BLaER1 (cell line): ENCODE data around the gene CLIP1.
"Not testable (repeated sequence)": the region's sequence is repeated elsewhere in the genome, so short reads cannot be mapped to it uniquely, and the experiment has no call there.

Experiments used
- H3K27ac ChIP-seq: shearing (Covaris generic); formaldehyde crosslinking; 2 replicates; pipeline ENCODE4 v1.8.1; 2022
- H3K27me3 ChIP-seq: shearing (Covaris generic); formaldehyde crosslinking; 2 replicates; pipeline ENCODE4 v1.8.1; 2022
- H3K36me3 ChIP-seq: shearing (Covaris generic); formaldehyde crosslinking; 2 replicates; pipeline ENCODE4 v1.8.1; 2022
- H3K4me1 ChIP-seq: shearing (Covaris generic); formaldehyde crosslinking; 2 replicates; pipeline ENCODE4 v1.8.1; 2022
- H3K4me2 ChIP-seq: shearing (Covaris generic); formaldehyde crosslinking; 2 replicates; pipeline ENCODE4 v1.8.1; 2022
- H3K4me3 ChIP-seq: shearing (Covaris generic); formaldehyde crosslinking; 2 replicates; pipeline ENCODE4 v1.8.1; 2022
- H3K9ac ChIP-seq: shearing (Covaris generic); formaldehyde crosslinking; 2 replicates; pipeline ENCODE4 v1.8.1; 2022
- H3K9me3 ChIP-seq: shearing (Covaris generic); formaldehyde crosslinking; 2 replicates; pipeline ENCODE4 v1.8.1; 2022
- H4K20me1 ChIP-seq: shearing (Covaris generic); formaldehyde crosslinking; 2 replicates; pipeline ENCODE4 v1.8.1; 2022
- Cebpa-rat ChIP-seq: shearing (Covaris generic); IDR thresholded peaks from 2 replicates; pipeline ENCODE4 v1.8.1; 2022

Gene CLIP1

GRCh38 chr12:122458105-122459035, 35.9 kb upstream of the CLIP1 start:
- no peaks in the 10 kb centered on the region for H3K36me3 ChIP-seq
- H3K4me1 ChIP-seq, result peaks cover 19% of the 10 kb centered on the region
- no peaks in the 10 kb centered on the region for H4K20me1 ChIP-seq
- H3K4me3 ChIP-seq, result no peak overlapping the region
- H3K9ac ChIP-seq, result no peak overlapping the region
- H3K9me3 ChIP-seq, result no peaks in the 10 kb centered on the region
- no peak overlapping the region; the same call in 1 of the 2 replicates for H3K27ac ChIP-seq
- H3K27me3 ChIP-seq, result no peaks in the 10 kb centered on the region
- H3K4me2 ChIP-seq, result no peak overlapping the region
- no peak for TF ChIP-seq Cebpa-rat

- Histone ChIP-seq H3K9ac (no peak overlapping the region), H3K9me3 (no peaks in the 10 kb centered on the region), H3K4me1 (peaks cover 23% of the 10 kb centered on the region), H3K4me2 (no peak overlapping the region), H3K4me3 (no peak overlapping the region), H3K36me3 (no peaks in the 10 kb centered on the region), H3K27me3 (no peaks in the 10 kb centered on the region), H3K27ac (no peak overlapping the region; the same call in 1 of the 2 replicates), H4K20me1 (no peaks in the 10 kb centered on the region)
- TF ChIP-seq Cebpa-rat, result no peak
Measured at GRCh38 chr12:122457627-122458026, 35.2 kb upstream of the CLIP1 start.

DNA sequence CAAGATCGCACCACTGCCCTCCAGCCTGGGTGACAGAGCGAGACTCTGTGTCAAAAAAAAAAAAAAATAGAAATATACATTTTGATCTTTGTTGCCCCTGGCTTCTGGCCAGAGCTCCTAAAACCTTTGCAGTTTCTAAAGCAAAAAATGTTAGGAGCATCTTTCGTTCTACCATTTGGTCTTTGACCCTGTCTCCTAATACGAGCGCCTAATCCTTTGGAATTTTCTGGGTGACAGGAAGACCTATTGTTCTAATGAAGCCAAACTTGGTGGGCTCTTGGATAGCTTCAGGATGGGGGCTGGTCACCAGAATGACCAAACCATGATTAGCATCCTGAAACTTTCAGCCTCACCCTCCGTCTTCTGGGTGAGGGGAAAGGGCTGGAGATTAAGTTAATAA, 32.3 kb upstream of the CLIP1 start:
- TF ChIP-seq Cebpa-rat, result no peak
- no peaks in the 10 kb centered on the region for H3K36me3 ChIP-seq
- peaks cover 34% of the 10 kb centered on the region for H3K4me1 ChIP-seq
- H3K4me2 ChIP-seq, result peak overlapping the region; percentile 74
- H3K9me3 ChIP-seq, result no peaks in the 10 kb centered on the region
- H3K27ac ChIP-seq, result peak overlapping the region; percentile 82; the same call in 1 of the 2 replicates
- H3K27me3 ChIP-seq, result no peaks in the 10 kb centered on the region
- no peaks in the 10 kb centered on the region for H4K20me1 ChIP-seq
- H3K4me3 ChIP-seq, result no peak overlapping the region
- H3K9ac ChIP-seq, result no peak overlapping the region

DNA sequence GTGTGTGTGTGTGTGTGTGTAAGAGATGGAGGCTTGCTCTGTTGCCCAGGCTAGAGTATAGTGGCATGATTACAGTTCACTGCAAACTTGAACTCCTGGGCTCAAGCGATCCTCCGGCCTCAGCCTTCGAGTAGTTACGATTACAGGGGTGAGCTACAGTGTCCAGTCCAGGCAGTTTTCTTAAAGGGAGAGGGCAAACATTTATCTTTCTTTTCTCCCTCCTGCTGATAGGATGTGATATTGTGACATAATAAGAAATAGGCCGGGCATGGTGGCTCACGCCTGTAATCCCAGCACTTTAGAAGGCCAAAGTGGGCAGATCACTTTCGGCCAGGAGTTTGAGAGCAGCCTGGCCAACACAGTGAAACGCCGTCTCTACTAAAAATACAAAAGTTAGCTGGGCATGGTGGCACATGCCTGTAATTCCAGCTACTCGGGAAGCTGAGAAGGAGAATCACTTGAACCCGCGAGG, 31.8 kb upstream of the CLIP1 start:
- TF ChIP-seq Cebpa-rat, result no peak
- Histone ChIP-seq H3K36me3 (no peaks in the 10 kb centered on the region), H4K20me1 (no peaks in the 10 kb centered on the region), H3K9ac (no peak overlapping the region), H3K9me3 (no peaks in the 10 kb centered on the region), H3K27me3 (no peaks in the 10 kb centered on the region), H3K4me3 (no peak overlapping the region), H3K27ac (peak overlapping the region; percentile 82; the same call in 1 of the 2 replicates), H3K4me2 (peak overlapping the region; percentile 74), H3K4me1 (peaks cover 34% of the 10 kb centered on the region)

DNA sequence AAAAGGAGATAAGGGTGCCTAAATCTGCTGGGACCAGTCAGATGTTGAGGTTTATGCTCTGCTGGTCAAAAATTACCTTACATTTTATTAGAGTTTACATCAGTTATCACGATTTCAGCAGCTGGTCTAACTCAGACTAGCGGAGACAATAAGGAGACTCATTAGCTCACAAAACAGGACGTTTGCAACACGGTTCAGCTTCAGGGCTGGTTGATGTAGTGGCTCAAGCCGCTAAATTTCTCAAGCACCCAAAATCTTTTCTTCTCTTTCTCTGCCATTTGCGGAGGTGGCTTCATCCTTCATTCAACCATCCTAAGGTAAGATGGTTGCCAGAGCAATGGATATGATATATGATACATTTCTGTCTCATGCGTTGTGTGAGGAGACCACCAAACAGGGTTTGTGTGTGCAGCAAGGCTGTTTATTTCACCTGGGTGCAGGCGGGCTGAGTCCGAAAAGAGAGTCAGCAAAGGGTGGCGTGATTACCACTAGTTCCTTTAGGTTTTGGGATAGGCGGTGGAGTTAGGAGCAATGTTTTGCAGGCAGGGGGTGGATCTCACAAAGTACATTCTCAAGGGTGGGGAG, 30.3 kb upstream of the CLIP1 start:
- TF ChIP-seq Cebpa-rat, result no peak
- no peak overlapping the region for H3K4me3 ChIP-seq
- H3K9ac ChIP-seq, result peak overlapping the region; percentile 63

DNA sequence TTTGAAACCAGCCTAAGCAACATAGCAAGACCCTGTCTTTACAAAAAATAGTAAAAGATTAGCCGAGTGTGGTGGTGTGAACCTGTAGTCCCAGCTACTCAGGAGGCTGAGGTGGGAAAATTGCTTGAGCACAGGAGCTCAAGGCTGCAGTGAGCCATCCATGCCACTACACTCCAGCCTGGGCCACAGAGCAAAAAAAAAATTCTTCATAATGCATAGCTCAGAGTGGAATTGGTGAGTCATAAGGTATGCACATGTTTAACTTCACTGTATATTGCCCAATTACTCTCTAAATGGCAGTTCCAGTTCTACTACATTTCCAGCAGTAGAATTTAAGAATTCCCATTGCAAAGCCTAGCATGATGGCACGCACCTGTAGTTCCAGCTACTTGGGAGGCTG, 26.8 kb upstream of the CLIP1 start:
- no peaks in the 10 kb centered on the region for H3K27me3 ChIP-seq
- no peaks in the 10 kb centered on the region for H3K36me3 ChIP-seq
- H3K27ac ChIP-seq, result no peak overlapping the region
- H3K4me2 ChIP-seq, result no peak overlapping the region
- H4K20me1 ChIP-seq, result no peaks in the 10 kb centered on the region
- H3K4me3 ChIP-seq, result no peak overlapping the region
- H3K9me3 ChIP-seq, result no peaks in the 10 kb centered on the region
- no peak overlapping the region for H3K9ac ChIP-seq
- H3K4me1 ChIP-seq, result peaks cover 25% of the 10 kb centered on the region
- TF ChIP-seq Cebpa-rat, result no peak

More for the DNA sequence above, 30.3 kb upstream of the CLIP1 start:
- H3K9me3 ChIP-seq, result no peaks in the 10 kb centered on the region
- peak overlapping the region; percentile 74 for H3K4me2 ChIP-seq
- peak overlapping the region; percentile 82 for H3K27ac ChIP-seq
- peaks cover 34% of the 10 kb centered on the region for H3K4me1 ChIP-seq
- no peaks in the 10 kb centered on the region for H3K36me3 ChIP-seq
- H4K20me1 ChIP-seq, result no peaks in the 10 kb centered on the region
- no peaks in the 10 kb centered on the region for H3K27me3 ChIP-seq

DNA sequence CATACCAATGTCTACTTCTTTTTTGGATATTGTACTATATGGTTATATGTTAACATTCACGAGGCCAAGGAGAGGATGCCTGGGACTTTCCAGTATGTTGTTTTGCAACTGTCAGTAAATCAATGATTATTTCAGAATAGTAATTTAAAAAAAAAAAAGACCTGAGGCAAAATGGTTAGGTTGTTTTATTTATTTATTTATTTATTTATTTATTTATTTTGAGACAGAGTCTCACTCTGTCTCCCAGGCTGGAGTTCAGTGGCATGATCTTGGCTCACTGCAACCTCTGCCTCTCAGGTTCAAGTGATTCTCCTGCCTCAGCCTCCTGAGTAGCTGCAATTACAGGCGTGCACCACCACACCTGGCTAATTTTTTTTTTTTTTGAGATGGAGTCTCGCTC, 25.4 kb upstream of the CLIP1 start:
- H3K27me3 ChIP-seq, H3K4me2 ChIP-seq, H4K20me1 ChIP-seq, H3K4me3 ChIP-seq, H3K36me3 ChIP-seq, H3K9ac ChIP-seq, H3K27ac ChIP-seq, H3K9me3 ChIP-seq: not testable (repeated sequence)
- peaks cover 13% of the 10 kb centered on the region for H3K4me1 ChIP-seq

DNA sequence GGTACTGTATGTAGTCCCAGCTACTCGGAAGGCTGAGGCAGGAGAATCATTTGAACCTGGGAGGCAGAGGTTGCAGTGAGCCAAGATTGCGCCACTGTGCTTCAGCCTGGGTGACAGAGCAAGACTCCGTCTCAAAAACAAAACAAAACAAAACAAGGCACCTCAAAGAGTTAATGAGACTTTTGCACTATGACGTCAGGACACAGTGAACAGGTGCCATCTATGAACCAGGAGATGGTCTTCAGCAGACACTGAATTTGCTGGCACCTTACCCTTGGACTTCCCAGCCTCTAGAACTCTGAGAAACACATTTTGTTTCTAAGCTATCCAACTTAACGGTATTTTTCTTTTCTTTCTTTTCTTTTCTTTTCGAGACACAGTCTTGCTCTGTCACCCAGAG, 23.9 kb upstream of the CLIP1 start:
- H3K4me3 ChIP-seq, H3K9ac ChIP-seq, H3K4me2 ChIP-seq, H3K36me3 ChIP-seq, H3K9me3 ChIP-seq, H3K27ac ChIP-seq, H3K27me3 ChIP-seq, H4K20me1 ChIP-seq, H3K4me1 ChIP-seq: not testable (repeated sequence)

GRCh38 chr12:122444071-122444470, 21.6 kb upstream of the CLIP1 start:
- not testable (repeated sequence) for H3K27ac ChIP-seq, H3K27me3 ChIP-seq, H3K4me2 ChIP-seq, H4K20me1 ChIP-seq, H3K9me3 ChIP-seq, H3K36me3 ChIP-seq, H3K4me1 ChIP-seq, H3K4me3 ChIP-seq, H3K9ac ChIP-seq

- H3K4me1 ChIP-seq, H3K4me2 ChIP-seq, H3K9me3 ChIP-seq, H3K36me3 ChIP-seq, H3K27ac ChIP-seq, H4K20me1 ChIP-seq, H3K27me3 ChIP-seq, H3K4me3 ChIP-seq, H3K9ac ChIP-seq: not testable (repeated sequence)
Measured at GRCh38 chr12:122438822-122439221, 16.4 kb upstream of the CLIP1 start.
